SK-N-SH treated with all-trans-retinoic acid at 6 μM for 48 hours (cell line): ENCODE data around the gene PMM2.

Experiments used
- ARNTL ChIP-seq: fragments of 450-650 bp; formaldehyde crosslinking; IDR thresholded peaks from 2 replicates; pipeline ENCODE4 v1.5.0; 2020; ENCODE audit warnings: low read depth, mild to moderate bottlenecking, moderate library complexity, borderline replicate concordance
- BACH2 ChIP-seq: fragments of 250-450 bp; sonication (Bioruptor Pico); IDR thresholded peaks from 2 replicates; pipeline ENCODE4 v1.9.0; 2021; ENCODE audit warnings: mild to moderate bottlenecking, borderline replicate concordance
- CREB5 ChIP-seq: fragments of 250-450 bp; sonication (Bioruptor Pico); IDR thresholded peaks from 2 replicates; pipeline ENCODE4 v1.5.1; 2020; ENCODE audit warnings: low read depth, mild to moderate bottlenecking, moderate library complexity
- CSRNP3 ChIP-seq: fragments of 250-450 bp; sonication (Bioruptor Pico); IDR thresholded peaks from 2 replicates; pipeline ENCODE4 v1.5.1; 2021; ENCODE audit warnings: mild to moderate bottlenecking, moderate library complexity
- GLIS3 ChIP-seq: fragments of 250-450 bp; sonication (Bioruptor Pico); IDR thresholded peaks from 2 replicates; pipeline ENCODE4 v1.5.0; 2020; ENCODE audit warnings: mild to moderate bottlenecking, moderate library complexity
- POU6F1 ChIP-seq: fragments of 250-450 bp; sonication (Bioruptor Pico); IDR thresholded peaks from 2 replicates; pipeline ENCODE4 v1.8.0; 2021; ENCODE audit warnings: low read depth, mild to moderate bottlenecking, moderate library complexity, borderline replicate concordance
- PPARA ChIP-seq: fragments of 250-450 bp; sonication (Bioruptor Pico); IDR thresholded peaks from 2 replicates; pipeline ENCODE4 v1.5.0; 2020; ENCODE audit warnings: mild to moderate bottlenecking, borderline replicate concordance
- RARB ChIP-seq: fragments of 250-450 bp; sonication (Bioruptor Pico); IDR thresholded peaks from 2 replicates; pipeline ENCODE4 v1.8.0; 2021; ENCODE audit warnings: mild to moderate bottlenecking, moderate library complexity
- TCF4 ChIP-seq: fragments of 250-450 bp; sonication (Bioruptor Pico); IDR thresholded peaks from 2 replicates; pipeline ENCODE4 v1.8.0; 2021; ENCODE audit warnings: mild to moderate bottlenecking, moderate library complexity, borderline replicate concordance
- ZC3H10 ChIP-seq: fragments of 250-450 bp; sonication (Bioruptor Pico); IDR thresholded peaks from 2 replicates; pipeline ENCODE4 v1.5.1; 2021; ENCODE audit warnings: mild to moderate bottlenecking, moderate library complexity
- ZFP3 ChIP-seq: fragments of 250-450 bp; sonication (Bioruptor Pico); IDR thresholded peaks from 2 replicates; pipeline ENCODE4 v1.5.0; 2020; ENCODE audit warnings: mild to moderate bottlenecking, moderate library complexity
- ZFP30 ChIP-seq: fragments of 450-650 bp; formaldehyde crosslinking; IDR thresholded peaks from 2 replicates; pipeline ENCODE4 v1.5.0; 2022; ENCODE audit warnings: mild to moderate bottlenecking, moderate library complexity
- TF ChIP-seq, protein P1 (sequence below): fragments of 250-450 bp; sonication (Bioruptor Pico); IDR thresholded peaks from 2 replicates; pipeline ENCODE4 v1.8.0; 2020; ENCODE audit warnings: mild to moderate bottlenecking, moderate library complexity, borderline replicate concordance

DNA sequence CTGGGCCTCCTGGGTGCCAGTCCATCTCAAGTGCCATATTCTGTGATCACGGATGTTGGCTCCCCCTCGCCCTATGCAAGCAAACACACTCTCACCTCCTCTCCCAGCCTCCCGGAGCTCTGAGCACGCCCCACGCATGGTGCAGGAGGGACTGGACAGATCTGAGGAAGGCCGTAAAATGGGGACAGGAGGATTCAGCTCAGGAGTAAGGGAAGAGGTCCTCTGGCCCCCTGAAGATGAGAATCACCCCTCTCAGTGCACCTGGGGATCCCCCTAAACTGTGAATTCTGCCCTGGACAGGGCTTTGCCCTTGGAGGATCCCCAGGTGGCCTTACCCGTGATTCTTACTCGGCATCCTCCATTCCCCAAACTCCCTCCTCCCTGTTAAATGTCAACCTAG is 15.8 kb upstream of the PMM2 start:
- no peak for TF ChIP-seq TCF4 (CRISPR knock-in tag)
- TF ChIP-seq CREB5 (CRISPR knock-in tag): no peak
- TF ChIP-seq BACH2 (CRISPR knock-in tag): no peak
- no peak for TF ChIP-seq GLIS3 (CRISPR knock-in tag)
- TF ChIP-seq CSRNP3: no peak
- TF ChIP-seq ARNTL (CRISPR knock-in tag): no peak
- no peak for TF ChIP-seq PPARA (CRISPR knock-in tag)
- TF ChIP-seq RARB (CRISPR knock-in tag): no peak
- TF ChIP-seq, protein P1, sequence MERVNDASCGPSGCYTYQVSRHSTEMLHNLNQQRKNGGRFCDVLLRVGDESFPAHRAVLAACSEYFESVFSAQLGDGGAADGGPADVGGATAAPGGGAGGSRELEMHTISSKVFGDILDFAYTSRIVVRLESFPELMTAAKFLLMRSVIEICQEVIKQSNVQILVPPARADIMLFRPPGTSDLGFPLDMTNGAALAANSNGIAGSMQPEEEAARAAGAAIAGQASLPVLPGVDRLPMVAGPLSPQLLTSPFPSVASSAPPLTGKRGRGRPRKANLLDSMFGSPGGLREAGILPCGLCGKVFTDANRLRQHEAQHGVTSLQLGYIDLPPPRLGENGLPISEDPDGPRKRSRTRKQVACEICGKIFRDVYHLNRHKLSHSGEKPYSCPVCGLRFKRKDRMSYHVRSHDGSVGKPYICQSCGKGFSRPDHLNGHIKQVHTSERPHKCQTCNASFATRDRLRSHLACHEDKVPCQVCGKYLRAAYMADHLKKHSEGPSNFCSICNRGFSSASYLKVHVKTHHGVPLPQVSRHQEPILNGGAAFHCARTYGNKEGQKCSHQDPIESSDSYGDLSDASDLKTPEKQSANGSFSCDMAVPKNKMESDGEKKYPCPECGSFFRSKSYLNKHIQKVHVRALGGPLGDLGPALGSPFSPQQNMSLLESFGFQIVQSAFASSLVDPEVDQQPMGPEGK (CRISPR knock-in tag): no peak
- TF ChIP-seq ZFP30: no peak
- no peak for TF ChIP-seq POU6F1 (CRISPR knock-in tag)
- TF ChIP-seq ZC3H10 (CRISPR knock-in tag): no peak
- no peak for TF ChIP-seq ZFP3 (CRISPR knock-in tag)
